SU-DHL-6 (cell line): ENCODE data around the gene CDKAL1.

Experiments used
- H2AFZ ChIP-seq: fragments of 200-600 bp; sonication (generic); 2 replicates; pipeline ENCODE4 v1.6.1; 2014; ENCODE audit warnings: low read depth, mild to moderate bottlenecking, moderate library complexity, mixed read lengths, antibody characterized with exemption, low read length; ENCODE audit not compliant: severe bottlenecking
- H3F3A ChIP-seq: fragments of 200-600 bp; shearing (Covaris generic); 2 replicates; pipeline ENCODE4 v1.6.0; 2016; ENCODE audit warnings: antibody characterized with exemption, mild to moderate bottlenecking; ENCODE audit not compliant: insufficient read depth
- H3K27ac ChIP-seq: fragments of 200-600 bp; sonication (generic); 2 replicates; pipeline ENCODE4 v1.5.1; 2016; ENCODE audit warnings: low read depth, mild to moderate bottlenecking, low read length, moderate library complexity, mixed read lengths
- H3K27me3 ChIP-seq: fragments of 200-600 bp; sonication (generic), shearing (Covaris generic); 2 replicates; pipeline ENCODE4 v1.6.0; 2014; ENCODE audit warnings: mild to moderate bottlenecking, low read length
- H3K36me3 ChIP-seq: fragments of 200-600 bp; sonication (generic); 2 replicates; pipeline ENCODE4 v1.6.1; 2014; ENCODE audit warnings: mild to moderate bottlenecking, low read length, mixed read lengths
- H3K4me2 ChIP-seq: fragments of 300-600, 200-600 bp; shearing (Covaris generic), sonication (generic); 2 replicates; pipeline ENCODE4 v1.6.0; 2014; ENCODE audit warnings: low read length, low read depth, mild to moderate bottlenecking; ENCODE audit not compliant: poor library complexity, severe bottlenecking
- H3K4me3 ChIP-seq: fragments of 200-600 bp; sonication (generic); 2 replicates; pipeline ENCODE4 v1.5.1; 2014; ENCODE audit warnings: antibody characterized with exemption, low read length, mild to moderate bottlenecking, mixed read lengths; ENCODE audit not compliant: insufficient read depth, poor library complexity, severe bottlenecking
- H3K79me2 ChIP-seq: fragments of 200-600 bp; sonication (generic); 2 replicates; pipeline ENCODE4 v1.6.1; 2014; ENCODE audit warnings: mild to moderate bottlenecking, low read length, moderate library complexity; ENCODE audit not compliant: insufficient read depth
- H3K9ac ChIP-seq: fragments of 200-600 bp; sonication (generic); 2 replicates; pipeline ENCODE4 v1.7.0; 2014; ENCODE audit warnings: mild to moderate bottlenecking, low read length
- H3K9me2 ChIP-seq: fragments of 200-600 bp; sonication (generic); replicated peaks from 2 replicates; pipeline ENCODE4 v1.6.1; 2014; ENCODE audit warnings: low read length; ENCODE audit not compliant: insufficient read depth
- H3K9me3 ChIP-seq: fragments of 200-600 bp; sonication (generic); 2 replicates; pipeline ENCODE4 v1.6.1; 2014; ENCODE audit warnings: low read length, mixed read lengths; ENCODE audit not compliant: insufficient read depth
- H4K20me1 ChIP-seq: fragments of 200-600 bp; sonication (generic); 2 replicates; pipeline ENCODE4 v1.6.1; 2014; ENCODE audit warnings: low read depth, mild to moderate bottlenecking, antibody characterized with exemption, low read length, moderate library complexity, mixed read lengths
- CTCF ChIP-seq: fragments of 200-600 bp; sonication (generic); IDR thresholded peaks from one replicate; pipeline ENCODE4 v1.5.1; 2017; ENCODE audit warnings: antibody characterized with exemption, mild to moderate bottlenecking, low read length, moderate library complexity; ENCODE audit not compliant: insufficient read depth, poor library complexity, severe bottlenecking
- EZH2phosphoT487 ChIP-seq: fragments of 200-600 bp; sonication (generic), shearing (Covaris generic); conservative IDR thresholded peaks from 2 replicates; pipeline ENCODE4 v1.6.1; 2018; ENCODE audit warnings: mild to moderate bottlenecking, antibody characterized with exemption, low read length, moderate library complexity, mixed read lengths

Gene CDKAL1

GRCh38 chr6:21003780-21004541 is 469.7 kb downstream of the CDKAL1 start:
- Histone ChIP-seq H3K9me2 (no peaks in the 10 kb centered on the region), H2AFZ (no peak overlapping the region), H3F3A (no peaks in the 10 kb centered on the region), H3K36me3 (no peaks in the 10 kb centered on the region), H3K27me3 (no peaks in the 10 kb centered on the region), H3K27ac (no peak overlapping the region), H3K79me2 (no peaks in the 10 kb centered on the region), H3K9ac (no peak overlapping the region), H4K20me1 (no peaks in the 10 kb centered on the region), H3K4me2 (no peak overlapping the region), H3K9me3 (no peaks in the 10 kb centered on the region), H3K4me3 (no peak overlapping the region)
- TF ChIP-seq CTCF (no peak), EZH2phosphoT487 (no peak)

- H2AFZ ChIP-seq = no peak overlapping the region
- H3K4me3 ChIP-seq = no peak overlapping the region
- H3K9me3 ChIP-seq = no peaks in the 10 kb centered on the region
- H3K27ac ChIP-seq = no peak overlapping the region
- H3F3A ChIP-seq = no peaks in the 10 kb centered on the region
- no peaks in the 10 kb centered on the region for H3K27me3 ChIP-seq
- no peak overlapping the region for H3K9ac ChIP-seq
- H4K20me1 ChIP-seq = no peaks in the 10 kb centered on the region
- H3K9me2 ChIP-seq = no peaks in the 10 kb centered on the region
- H3K36me3 ChIP-seq = no peaks in the 10 kb centered on the region
- H3K79me2 ChIP-seq = no peaks in the 10 kb centered on the region
- TF ChIP-seq CTCF (no peak), EZH2phosphoT487 (no peak)
- H3K4me2 ChIP-seq = no peak overlapping the region
These were observed 471.7 kb downstream of the CDKAL1 start for GRCh38 chr6:21005816-21006570.

DNA sequence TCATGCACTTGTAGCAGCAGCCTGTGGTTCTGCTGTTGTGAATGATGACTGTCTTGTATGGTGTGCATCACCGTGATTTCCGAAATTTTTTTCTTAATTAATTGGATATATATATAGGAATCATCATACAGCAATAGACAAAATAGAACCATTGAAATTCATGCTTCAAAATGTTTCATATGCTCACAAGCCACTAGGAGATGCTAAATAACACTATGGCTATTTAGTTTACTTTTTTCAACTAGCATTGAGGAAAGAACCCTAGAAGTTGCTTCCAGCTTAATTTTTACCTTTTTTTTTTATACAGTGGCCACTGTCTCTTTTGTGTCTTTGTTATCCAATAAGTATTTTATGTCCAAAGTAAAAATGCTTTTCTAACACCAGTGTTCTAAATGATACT is 485.4 kb downstream of the CDKAL1 start:
- H2AFZ ChIP-seq = no peak overlapping the region
- H3K27ac ChIP-seq = no peak overlapping the region
- no peaks in the 10 kb centered on the region for H4K20me1 ChIP-seq
- no peaks in the 10 kb centered on the region for H3K27me3 ChIP-seq
- no peak overlapping the region for H3K4me2 ChIP-seq
- H3K36me3 ChIP-seq = no peaks in the 10 kb centered on the region
- H3K4me3 ChIP-seq = no peak overlapping the region
- H3K9ac ChIP-seq = no peak overlapping the region
- H3K9me3 ChIP-seq = no peaks in the 10 kb centered on the region
- no peak for TF ChIP-seq EZH2phosphoT487
- TF ChIP-seq CTCF = no peak
- H3K9me2 ChIP-seq = no peaks in the 10 kb centered on the region
- no peaks in the 10 kb centered on the region for H3K79me2 ChIP-seq
- no peaks in the 10 kb centered on the region for H3F3A ChIP-seq
